ENCODE measurements around the gene DENND11. TPM values are rescaled to one million over a fixed set of nuclear protein-coding genes. Genes with fewer than 3 reads are reported as not detected.

The DENND11 gene
- total and polyA plus RNA-seq, 10 donors = 7.6 to 68.4 (median 48.8) TPM

GRCh38 chr7:141665208-141666035 lies 36.5 kb downstream of the DENND11 start:
- Histone ChIP-seq H3K27me3 (replicated peaks in 1 of 7) (no peaks in the 10 kb centered on the region), H3K4me3 (no peak overlapping the region), H3K27ac (peak overlapping the region in 1 of 8 donors; percentile 62), H3K4me1 (peaks cover 0 to 15% (median 2%) of the 10 kb centered on the region in 6 donors), H3K9me3 (no peaks in the 10 kb centered on the region), H3K36me3 (peaks cover 0 to 91% (median 55%) of the 10 kb centered on the region in 6 donors)
- TF ChIP-seq POLR2A (IDR thresholded peaks at IDR 0.05) (no peak), POLR2AphosphoS5 (IDR thresholded peaks at IDR 0.05) (no peak)
- TF ChIP-seq, protein P1, sequence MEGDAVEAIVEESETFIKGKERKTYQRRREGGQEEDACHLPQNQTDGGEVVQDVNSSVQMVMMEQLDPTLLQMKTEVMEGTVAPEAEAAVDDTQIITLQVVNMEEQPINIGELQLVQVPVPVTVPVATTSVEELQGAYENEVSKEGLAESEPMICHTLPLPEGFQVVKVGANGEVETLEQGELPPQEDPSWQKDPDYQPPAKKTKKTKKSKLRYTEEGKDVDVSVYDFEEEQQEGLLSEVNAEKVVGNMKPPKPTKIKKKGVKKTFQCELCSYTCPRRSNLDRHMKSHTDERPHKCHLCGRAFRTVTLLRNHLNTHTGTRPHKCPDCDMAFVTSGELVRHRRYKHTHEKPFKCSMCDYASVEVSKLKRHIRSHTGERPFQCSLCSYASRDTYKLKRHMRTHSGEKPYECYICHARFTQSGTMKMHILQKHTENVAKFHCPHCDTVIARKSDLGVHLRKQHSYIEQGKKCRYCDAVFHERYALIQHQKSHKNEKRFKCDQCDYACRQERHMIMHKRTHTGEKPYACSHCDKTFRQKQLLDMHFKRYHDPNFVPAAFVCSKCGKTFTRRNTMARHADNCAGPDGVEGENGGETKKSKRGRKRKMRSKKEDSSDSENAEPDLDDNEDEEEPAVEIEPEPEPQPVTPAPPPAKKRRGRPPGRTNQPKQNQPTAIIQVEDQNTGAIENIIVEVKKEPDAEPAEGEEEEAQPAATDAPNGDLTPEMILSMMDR (IDR thresholded peaks at IDR 0.05 in 8 of 11, conservative IDR thresholded peaks at IDR 0.05 in 3 of 11) = no peak
- intact Hi-C loops (cut with DNase I; ENCODE audit: low total_unique reads) = no loop called here
- no peak for DNase-seq
- WGBS, 5 donors = 93 to 97% (median 94%) methylated on average over 15 to 18 of the region's 18 CpGs

DNA sequence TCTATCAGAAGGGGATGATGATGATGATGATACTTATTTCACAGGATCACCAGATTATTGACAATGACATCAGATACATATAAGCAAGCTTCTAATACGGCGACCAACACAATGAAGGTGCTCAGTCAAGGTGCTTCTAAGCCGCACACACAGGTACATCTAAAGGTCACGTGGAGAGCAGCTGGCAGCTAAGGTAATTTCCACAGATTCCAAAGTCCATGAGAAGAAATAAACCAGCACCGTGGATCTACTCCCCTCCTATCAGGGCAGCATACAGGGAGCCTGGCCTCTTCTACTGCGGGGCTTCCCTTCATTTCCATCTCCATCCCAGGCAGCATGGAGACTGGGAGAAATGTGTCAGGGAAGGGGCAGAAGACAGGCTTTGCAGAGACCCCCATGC lies 37.5 kb downstream of the DENND11 start:
- H3K36me3 ChIP-seq = peaks cover 0 to 96% (median 55%) of the 10 kb centered on the region in 6 donors
- DNase-seq = no peak
- H3K9me3 ChIP-seq = no peaks in the 10 kb centered on the region
- peak overlapping the region in 1 of 8 donors; percentile 62 for H3K27ac ChIP-seq
- peaks cover 0 to 15% (median 2%) of the 10 kb centered on the region in 6 donors for H3K4me1 ChIP-seq
- WGBS, 5 donors = 93 to 98% (median 98%) methylated on average over 6 of the region's 6 CpGs
- no peak overlapping the region for H3K4me3 ChIP-seq
- TF ChIP-seq, protein P1 (IDR thresholded peaks at IDR 0.05 in 8 of 11, conservative IDR thresholded peaks at IDR 0.05 in 3 of 11) = no peak
- intact Hi-C loops (cut with DNase I; ENCODE audit: low total_unique reads) = no loop called here
- no peaks in the 10 kb centered on the region for H3K27me3 ChIP-seq (replicated peaks in 1 of 7)

DNA sequence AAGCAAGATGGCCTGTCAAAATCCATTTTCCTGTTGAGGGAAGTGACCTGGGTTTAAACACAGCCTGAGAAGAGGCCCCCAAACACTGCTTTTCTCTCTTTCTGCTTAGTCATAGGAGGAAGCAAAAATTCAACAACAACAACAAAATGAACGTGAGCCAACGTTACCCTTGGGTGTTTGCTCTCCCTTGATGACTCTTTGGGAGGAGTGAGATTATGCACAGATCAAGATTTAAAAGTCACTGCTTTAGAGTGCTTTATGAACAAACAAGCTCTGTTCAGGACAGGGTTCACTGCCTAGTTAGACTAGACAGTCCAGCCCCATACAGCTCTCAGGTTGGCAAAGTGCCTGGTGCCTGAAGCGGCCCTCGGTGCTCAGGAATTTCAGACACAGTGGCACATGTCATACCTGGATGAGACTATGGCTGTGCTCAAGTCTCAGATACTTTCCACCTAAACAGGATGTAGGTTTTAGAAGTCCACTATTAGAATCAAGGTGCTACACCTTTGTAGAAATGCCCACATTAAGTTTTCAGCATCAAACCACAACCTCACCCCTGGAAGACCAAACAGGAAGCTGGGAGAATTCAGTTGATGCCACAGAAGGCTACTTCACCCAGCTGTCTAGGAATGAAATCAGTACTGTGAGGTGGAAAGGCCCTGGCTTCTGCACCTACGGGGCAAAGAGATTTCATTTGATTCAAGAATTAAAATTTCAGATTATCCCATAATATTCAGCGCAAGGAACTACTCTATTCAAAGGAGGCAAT lies 38.7 kb downstream of the DENND11 start:
- peaks cover 0 to 15% (median 2%) of the 10 kb centered on the region in 6 donors for H3K4me1 ChIP-seq
- H3K36me3 ChIP-seq = peaks cover 0 to 100% (median 55%) of the 10 kb centered on the region in 6 donors
- DNase-seq = no peak
- TF ChIP-seq POLR2AphosphoS5 (IDR thresholded peaks at IDR 0.05) = no peak
- no peak for TF ChIP-seq POLR2A (IDR thresholded peaks at IDR 0.05)
- TF ChIP-seq, protein P1 (IDR thresholded peaks at IDR 0.05 in 8 of 11, conservative IDR thresholded peaks at IDR 0.05 in 3 of 11) = no peak
- H3K27me3 ChIP-seq (replicated peaks in 1 of 7) = no peaks in the 10 kb centered on the region
- 42 to 64% (median 50%) methylated on average over 6 of the region's 6 CpGs for WGBS, 5 donors
- H3K27ac ChIP-seq = peak overlapping the region in 4 of 8 donors; percentile 43 to 62 (median 55)
- no peaks in the 10 kb centered on the region for H3K9me3 ChIP-seq
- intact Hi-C loops (cut with DNase I; ENCODE audit: low total_unique reads) = no loop called here
- H3K4me3 ChIP-seq = no peak overlapping the region

GRCh38 chr7:141660259-141660658 lies 41.7 kb downstream of the DENND11 start:
- no peaks in the 10 kb centered on the region for H3K27me3 ChIP-seq (replicated peaks in 1 of 7)
- WGBS, 5 donors = 27 to 51% (median 37%) methylated on average over 4 of the region's 4 CpGs
- intact Hi-C loops (cut with DNase I; ENCODE audit: low total_unique reads) = no loop called here
- H3K9me3 ChIP-seq = no peaks in the 10 kb centered on the region
- no peak for DNase-seq
- H3K27ac ChIP-seq = peak overlapping the region in 6 of 8 donors; percentile 10 to 59 (median 46)
- H3K36me3 ChIP-seq = peaks cover 0 to 95% (median 49%) of the 10 kb centered on the region in 6 donors
- no peak overlapping the region for H3K4me3 ChIP-seq
- peaks cover 0 to 15% (median 2%) of the 10 kb centered on the region in 6 donors for H3K4me1 ChIP-seq
- TF ChIP-seq, protein P1 (IDR thresholded peaks at IDR 0.05 in 8 of 11, conservative IDR thresholded peaks at IDR 0.05 in 3 of 11) = no peak
- TF ChIP-seq POLR2A (IDR thresholded peaks at IDR 0.05) (no peak), POLR2AphosphoS5 (IDR thresholded peaks at IDR 0.05) (peak in 2 of 3 donors; percentile 49)

Measured in spleen (tissue), 11 donors.